Nucleus accumbens (tissue), 56 donors: ENCODE measurements around the gene ACTR3.
"Not testable (repeated sequence)": the region's sequence is repeated elsewhere in the genome, so short reads cannot be mapped to it uniquely, and the experiment has no call there.

Source experiments
- DNase-seq, 56 donors: peaks; one replicate each; lab custom pipeline; 2025; lab: John Stamatoyannopoulos, UW

The ACTR3 gene

DNA sequence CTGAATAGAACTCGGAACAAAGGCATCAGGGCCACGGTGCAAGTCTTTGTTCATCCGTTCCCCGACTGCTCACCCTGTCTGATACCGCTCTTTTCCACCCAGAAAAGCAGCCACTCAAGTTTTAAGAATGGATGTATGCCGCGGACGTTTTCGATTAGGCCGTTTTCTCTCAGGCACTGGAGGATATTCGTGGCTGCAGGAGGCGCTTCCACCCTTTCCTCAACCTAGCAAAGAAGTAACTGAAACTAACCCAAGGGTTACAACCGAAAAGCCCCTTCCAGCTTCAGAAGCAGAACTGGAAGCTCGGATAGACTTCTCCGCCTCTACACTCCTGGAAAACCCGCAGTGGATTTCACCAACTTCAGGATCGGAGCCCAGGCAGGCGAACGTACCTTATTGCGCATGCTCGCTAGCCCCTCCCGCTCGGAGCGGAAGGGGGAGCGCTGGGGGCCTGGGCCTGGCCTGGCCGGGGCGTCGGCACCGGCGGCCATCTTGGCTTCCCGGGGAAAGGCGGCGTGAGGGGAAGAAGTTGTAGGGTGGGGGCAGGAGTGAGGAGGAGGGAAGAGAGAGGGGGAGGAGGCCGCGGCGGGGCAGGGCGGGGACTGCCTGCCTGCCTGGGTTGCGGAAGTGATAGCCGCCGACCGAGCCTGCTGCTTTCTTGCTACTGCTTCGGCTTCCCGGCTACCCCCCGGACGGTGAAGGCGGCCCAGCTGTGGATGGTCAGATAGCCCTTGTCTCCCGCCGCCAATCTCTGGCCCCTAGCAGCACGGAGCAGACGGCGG lies at the start of gene ACTR3:
ACTR3 (plus strand) TSS at position 619 of the 782 bp plus-strand sequence. CDS start 191 bp downstream, outside the sequence.
- peak; percentile 76 to 99 (median 97) for DNase-seq

DNA sequence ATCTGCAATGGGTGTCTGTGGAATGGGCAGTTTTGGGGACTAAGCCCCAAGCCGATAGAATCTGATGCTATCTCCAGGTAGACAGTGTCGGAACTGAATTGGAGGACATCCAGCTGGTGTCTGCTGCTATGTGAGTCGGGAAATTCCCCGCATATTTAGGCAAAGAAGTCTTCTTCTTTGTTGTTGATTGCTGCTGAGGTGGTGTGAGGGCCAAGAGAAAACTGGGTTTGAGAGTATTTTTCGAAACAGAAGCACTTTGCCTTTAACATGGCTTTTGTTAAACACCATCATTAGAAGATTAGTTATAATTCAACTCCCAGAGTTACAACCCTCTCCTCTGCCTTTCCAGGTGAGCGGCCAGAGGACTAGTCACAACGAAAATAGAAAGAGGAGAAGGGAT lies 49.4 kb upstream of the ACTR3 start:
- DNase-seq = no peak

- DNase-seq = no peak
Measured at GRCh38 chr2:113842919-113843736, 46.8 kb upstream of the ACTR3 start.

DNA sequence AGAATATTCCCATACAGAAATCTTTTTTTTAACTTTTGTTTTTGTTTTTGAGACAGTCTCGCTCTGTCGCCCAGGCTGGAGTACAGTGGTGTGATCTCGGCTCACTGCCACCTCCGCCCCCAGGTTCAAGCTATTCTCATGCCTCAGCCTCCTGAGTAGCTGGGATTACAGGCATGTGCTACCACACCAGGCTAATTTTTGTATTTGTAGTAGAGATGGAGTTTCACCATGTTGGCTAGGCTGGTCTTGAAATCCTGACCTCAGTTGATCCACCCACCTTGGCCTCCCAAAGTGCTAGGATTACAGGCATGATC lies 46.2 kb upstream of the ACTR3 start:
- not testable (repeated sequence) for DNase-seq

DNA sequence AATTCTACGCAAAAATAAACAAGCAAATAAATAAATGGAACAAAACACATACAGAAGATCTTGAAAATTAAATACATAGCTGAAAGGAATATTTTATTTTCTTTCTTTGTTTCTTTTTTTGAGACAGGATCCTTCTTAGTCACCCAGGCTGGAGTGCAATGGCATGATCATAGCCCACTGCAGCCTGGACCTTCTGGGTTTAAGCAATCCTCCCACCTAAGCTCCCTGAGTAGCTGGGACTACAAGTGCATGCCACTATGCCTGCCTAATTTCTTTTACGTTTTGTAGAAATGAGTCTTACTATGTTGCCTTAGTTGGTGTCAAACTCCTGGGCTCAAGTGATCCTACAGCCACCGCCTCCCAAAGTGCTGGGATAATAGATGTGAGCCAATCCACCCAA lies 44.6 kb upstream of the ACTR3 start:
- DNase-seq = no peak

DNA sequence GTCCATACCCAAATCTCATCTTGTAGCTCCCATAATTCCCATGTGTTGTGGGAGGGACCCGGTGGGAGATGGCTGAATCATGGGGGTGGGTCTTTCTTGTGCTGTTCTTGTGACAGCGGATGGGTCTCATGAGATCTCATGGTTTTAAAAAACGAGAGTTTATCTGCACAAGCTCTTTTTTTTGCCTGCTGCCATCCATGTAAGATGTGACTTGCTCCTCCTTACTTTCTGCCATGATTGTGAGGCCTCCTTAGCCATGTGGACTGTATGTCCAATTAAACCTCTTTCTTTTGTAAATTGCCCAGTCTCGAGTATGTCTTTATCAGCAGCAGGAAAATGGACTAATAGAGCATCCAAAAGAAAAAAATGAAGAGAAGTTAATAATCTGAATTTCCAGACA lies 44.1 kb upstream of the ACTR3 start:
- not testable (repeated sequence) for DNase-seq

GRCh38 chr2:113846429-113846828 lies 43.5 kb upstream of the ACTR3 start:
- no peak for DNase-seq

DNA sequence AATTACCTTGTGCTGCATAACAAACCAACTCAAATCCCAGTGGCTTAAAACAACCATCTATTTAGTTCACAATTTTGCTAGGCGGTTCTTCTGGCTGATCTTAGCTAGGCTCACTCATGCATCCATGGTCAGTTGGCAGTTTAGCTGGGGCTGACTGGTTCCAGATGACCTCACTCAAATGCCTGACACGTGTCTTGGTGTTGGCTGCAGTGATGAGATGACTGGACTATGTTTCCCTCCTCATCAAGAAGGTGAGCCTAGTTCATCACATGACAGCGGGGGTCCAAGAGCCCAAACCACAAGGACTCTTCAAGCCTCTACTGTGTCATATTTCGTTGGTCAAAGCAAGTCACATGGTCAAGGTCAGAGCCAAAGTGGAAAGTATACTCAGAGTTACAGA lies 42.7 kb upstream of the ACTR3 start:
- DNase-seq = no peak

GRCh38 chr2:113848758-113849415 lies 41.0 kb upstream of the ACTR3 start:
- DNase-seq = no peak

DNA sequence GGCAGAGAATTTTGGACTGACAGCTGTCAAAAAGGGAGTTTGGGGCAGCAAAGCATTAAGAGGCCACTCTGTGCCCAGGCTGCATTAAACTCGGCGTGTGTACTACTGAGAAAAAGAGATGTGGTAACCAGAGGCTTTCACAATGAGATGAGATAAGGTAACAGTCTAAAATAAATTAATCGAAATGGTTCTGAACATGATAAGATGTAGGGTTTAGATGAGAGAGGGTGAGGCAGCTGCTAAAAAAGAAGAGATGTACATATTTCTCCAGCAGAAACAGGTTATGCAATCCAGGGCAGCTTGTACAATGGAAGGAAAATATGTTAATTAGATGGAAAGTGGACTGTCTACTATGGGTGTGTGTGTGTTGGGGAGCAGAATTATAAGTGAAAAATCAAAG lies 39.2 kb upstream of the ACTR3 start:
- no peak for DNase-seq

DNA sequence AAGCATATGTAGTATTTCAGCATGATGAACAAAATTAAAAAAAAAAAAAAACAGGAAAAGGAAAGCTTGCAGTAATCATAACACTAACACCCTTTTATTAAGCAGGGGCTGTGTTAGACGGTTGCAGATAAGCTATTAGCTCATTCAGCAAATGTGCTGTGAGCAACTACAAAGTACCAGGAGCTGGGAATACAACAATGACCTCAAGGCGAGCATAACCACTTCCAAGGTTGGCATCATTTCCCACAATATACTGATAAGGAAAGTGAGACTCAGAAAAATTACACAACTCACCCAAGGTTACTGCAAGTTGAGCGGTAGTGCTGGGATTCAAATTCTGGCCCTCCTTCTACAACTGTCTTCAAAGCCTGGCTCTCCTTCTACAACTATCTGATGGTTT lies 38.2 kb upstream of the ACTR3 start:
- no peak for DNase-seq

DNA sequence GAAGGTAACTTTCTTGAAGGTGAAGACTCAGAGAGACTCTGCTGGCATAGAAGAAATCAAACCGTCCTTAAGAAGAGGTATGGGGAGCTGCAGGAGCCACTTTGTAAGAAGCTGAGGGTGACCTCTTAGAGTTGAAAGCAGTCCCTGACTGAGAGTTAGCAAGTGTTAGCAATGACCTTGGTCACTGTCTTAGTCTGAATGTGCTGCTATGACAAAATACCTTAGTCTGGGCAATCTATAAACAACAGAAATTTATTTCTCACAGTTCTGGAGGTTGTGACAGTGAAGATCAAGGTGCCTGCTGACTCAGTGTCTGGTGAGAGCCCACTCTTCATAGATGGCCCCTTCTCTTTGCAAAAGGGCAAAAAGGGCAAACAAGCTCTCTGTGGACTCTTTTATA lies 35.7 kb upstream of the ACTR3 start:
- DNase-seq = no peak

- DNase-seq = no peak
Measured at GRCh38 chr2:113854970-113855740, 34.7 kb upstream of the ACTR3 start.

- DNase-seq = no peak
Measured at GRCh38 chr2:113857464-113857863, 32.4 kb upstream of the ACTR3 start.

DNA sequence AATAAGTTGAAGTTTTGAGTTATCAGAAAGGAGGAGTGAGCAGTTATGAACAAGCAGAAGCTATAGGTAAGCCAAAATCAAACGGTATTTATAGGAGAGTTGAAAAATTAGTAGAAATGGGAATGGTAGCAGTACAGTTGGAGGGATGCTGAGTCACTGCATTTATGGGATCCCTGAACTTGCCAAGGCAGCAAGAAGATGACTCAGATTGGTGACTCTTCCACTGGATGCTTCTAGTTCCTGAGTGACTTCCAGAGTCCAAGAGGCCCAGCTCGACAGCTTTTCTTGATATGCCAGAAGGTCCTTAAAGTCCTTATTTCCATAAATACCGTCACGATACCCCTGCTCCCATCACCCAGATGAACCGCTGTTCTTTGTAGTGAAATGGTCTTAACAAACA lies 31.1 kb upstream of the ACTR3 start:
- DNase-seq = no peak

DNA sequence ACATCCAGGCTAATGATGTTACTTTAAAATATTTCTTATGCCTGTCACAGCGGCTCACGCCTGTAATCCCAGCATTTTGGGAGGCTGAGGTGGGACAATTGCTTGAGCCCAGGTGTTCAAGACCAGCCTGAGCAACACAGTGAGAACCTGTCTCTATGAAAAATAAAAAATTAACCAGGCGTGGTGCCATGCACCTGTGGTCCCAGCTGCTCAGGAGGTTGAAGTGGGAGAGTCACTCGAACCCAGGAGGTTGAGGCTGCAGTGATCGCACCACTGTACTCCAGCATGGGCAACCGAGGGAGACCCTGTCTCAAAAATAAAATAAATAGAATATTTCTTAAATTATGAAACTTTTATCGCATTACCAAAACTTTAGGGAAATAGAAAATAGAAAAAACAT lies 28.1 kb upstream of the ACTR3 start:
- no peak for DNase-seq

DNA sequence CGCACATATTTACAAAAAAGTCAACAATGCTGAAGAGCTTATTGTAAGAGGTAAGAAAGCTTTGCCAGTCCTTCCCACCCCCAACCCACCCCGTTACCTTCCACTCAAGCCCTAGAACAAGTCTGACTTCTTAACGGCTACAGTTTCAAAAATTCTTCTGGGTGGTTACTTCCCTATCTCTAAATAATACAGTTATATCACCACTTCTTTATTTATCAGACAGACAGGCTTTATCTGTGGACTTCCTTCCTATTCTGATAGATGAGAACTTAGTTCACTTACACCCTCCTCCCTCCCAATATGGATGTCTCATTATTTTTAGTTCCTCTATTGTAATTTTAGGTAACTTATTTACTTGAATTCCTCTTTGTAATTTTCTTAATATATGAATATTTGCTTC lies 26.7 kb upstream of the ACTR3 start:
- DNase-seq = no peak

- peak in 1 of 56 donors; percentile 6 for DNase-seq
Measured at GRCh38 chr2:113867571-113867970, 22.3 kb upstream of the ACTR3 start.

DNA sequence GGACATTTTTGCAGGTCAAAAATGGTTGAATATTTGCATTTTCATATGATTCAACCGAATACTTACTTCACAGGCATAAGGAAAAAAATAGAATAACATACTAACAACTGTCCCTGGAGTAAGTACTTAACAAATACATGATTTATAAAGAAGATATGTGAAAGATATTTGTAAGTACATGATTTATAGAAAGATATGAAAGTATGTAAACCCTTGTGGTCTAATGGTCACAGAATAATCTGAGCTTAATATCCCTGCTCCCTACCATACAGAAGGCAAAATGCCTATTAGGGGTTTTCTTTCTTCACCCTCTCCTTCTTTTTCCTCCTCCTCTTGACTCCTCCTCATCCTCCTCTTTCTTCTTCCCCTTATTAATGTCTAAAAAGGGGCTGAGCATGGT lies 20.6 kb upstream of the ACTR3 start:
- no peak for DNase-seq

- no peak for DNase-seq
Measured at GRCh38 chr2:113872201-113872600, 17.7 kb upstream of the ACTR3 start.

DNA sequence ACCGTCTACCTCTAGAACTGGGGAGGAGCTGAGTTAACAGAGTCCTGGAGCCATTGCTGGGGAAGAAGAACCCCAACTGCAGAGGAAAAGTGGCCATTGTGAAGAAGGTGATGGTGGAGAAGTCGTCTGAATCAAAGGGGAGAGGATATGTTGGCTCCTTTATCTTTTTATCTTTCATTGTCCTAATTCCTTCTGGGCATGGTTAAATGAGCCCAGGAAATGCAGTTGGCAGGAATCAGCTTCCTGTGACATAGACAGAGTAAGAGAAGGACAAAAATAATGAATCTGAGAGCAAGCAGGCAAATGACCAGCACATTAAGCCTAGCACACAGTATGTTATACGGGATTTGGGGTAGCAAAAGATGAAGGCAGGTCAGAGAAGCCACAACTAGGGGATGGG lies 16.0 kb upstream of the ACTR3 start:
- DNase-seq = no peak
